Panc1 (cell line): ENCODE measurements around the gene NAA40.

Experiments used
- POLR2AphosphoS5 ChIP-seq: IDR thresholded peaks from 2 replicates; pipeline ENCODE4 v1.6.1; 2012; ENCODE audit warnings: mild to moderate bottlenecking, low read depth, low read length, moderate library complexity
- TF ChIP-seq, protein P1 (sequence below): fragments of 450-650 bp; IDR thresholded peaks from 2 replicates; pipeline ENCODE4 v1.5.1; 2017; ENCODE audit warnings: mild to moderate bottlenecking

DNA sequence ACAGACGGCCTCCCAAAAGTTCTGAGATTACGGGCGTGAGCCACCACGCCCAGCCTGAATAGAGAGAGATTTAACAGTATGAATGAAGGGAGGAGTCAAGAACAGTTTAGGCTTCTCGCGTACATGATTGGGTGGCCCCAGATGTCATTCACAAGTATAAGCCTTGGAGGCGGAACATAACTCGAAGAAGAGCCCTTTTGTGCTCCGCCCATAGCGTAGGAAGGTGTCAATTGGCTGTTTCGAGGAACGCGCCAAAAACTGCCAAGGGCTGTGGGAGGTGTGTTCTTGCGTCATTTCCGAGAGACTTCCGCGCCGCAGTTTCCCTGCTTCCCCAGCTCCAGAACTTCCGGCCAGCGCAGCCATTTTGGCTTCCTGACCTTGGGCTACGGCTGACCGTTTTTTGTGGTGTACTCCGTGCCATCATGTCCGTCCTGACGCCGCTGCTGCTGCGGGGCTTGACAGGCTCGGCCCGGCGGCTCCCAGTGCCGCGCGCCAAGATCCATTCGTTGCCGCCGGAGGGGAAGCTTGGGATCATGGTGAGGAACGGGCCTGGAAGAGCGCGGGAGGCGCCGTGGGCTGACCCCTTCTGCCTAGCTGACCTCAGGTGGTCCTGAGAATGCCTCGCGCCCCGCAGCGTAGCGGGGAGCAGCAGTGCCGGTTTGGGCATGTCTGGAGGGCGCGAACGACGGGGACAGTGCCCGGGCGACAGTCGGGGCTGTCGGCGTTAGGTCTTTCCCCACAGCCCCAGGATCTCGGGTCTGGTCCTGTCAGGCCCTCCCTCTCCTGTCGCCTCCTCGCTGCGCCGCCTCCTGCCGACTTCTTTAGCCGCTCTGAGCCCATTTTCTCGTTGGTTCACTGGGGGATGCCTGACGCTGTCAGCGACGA lies 35.7 kb downstream of the NAA40 start, which contains the start of gene COX8A:
- TF ChIP-seq, protein P1, sequence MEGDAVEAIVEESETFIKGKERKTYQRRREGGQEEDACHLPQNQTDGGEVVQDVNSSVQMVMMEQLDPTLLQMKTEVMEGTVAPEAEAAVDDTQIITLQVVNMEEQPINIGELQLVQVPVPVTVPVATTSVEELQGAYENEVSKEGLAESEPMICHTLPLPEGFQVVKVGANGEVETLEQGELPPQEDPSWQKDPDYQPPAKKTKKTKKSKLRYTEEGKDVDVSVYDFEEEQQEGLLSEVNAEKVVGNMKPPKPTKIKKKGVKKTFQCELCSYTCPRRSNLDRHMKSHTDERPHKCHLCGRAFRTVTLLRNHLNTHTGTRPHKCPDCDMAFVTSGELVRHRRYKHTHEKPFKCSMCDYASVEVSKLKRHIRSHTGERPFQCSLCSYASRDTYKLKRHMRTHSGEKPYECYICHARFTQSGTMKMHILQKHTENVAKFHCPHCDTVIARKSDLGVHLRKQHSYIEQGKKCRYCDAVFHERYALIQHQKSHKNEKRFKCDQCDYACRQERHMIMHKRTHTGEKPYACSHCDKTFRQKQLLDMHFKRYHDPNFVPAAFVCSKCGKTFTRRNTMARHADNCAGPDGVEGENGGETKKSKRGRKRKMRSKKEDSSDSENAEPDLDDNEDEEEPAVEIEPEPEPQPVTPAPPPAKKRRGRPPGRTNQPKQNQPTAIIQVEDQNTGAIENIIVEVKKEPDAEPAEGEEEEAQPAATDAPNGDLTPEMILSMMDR = no peak
- peak; percentile 92 for TF ChIP-seq POLR2AphosphoS5
